Left ventricle myocardium inferior (tissue), 1 donor: ENCODE data around the gene FCER1A. TPM values are rescaled to one million over a fixed set of nuclear protein-coding genes. Genes with fewer than 3 reads are reported as not detected.

Experiments used
- DNase-seq: peaks from one replicate; pipeline ENCODE4 v3.0.0-alpha.2; 2020
- H3K27ac ChIP-seq: fragments of 200-600 bp; replicated peaks from 2 replicates; pipeline ENCODE4 v1.8.0; 2021
- H3K27me3 ChIP-seq: fragments of 200-600 bp; 2 replicates; pipeline ENCODE4 v1.8.0; 2021; ENCODE audit warnings: low read depth
- H3K36me3 ChIP-seq: fragments of 200-600 bp; 2 replicates; pipeline ENCODE4 v1.8.0; 2021
- H3K4me1 ChIP-seq: fragments of 200-600 bp; 2 replicates; pipeline ENCODE4 v1.8.0; 2021
- H3K4me3 ChIP-seq: fragments of 200-600 bp; 2 replicates; pipeline ENCODE4 v1.8.0; 2021; ENCODE audit warnings: mild to moderate bottlenecking, moderate library complexity
- H3K9me3 ChIP-seq: fragments of 200-600 bp; replicated peaks from 2 replicates; pipeline ENCODE4 v1.8.0; 2021
- CTCF ChIP-seq: fragments of 200-600 bp; IDR thresholded peaks from 2 replicates; pipeline ENCODE4 v1.8.0; 2021; ENCODE audit warnings: antibody characterized with exemption, mild to moderate bottlenecking, borderline replicate concordance
- intact Hi-C: fragments of 100-400 bp; cut with micrococcal nuclease; formaldehyde crosslinking; loops from one replicate; pipeline ENCODE4 v1.11.0; 2022
- total RNA-seq: library from RNA; stranded (reverse); fragmentation: NEBNext Ultra II Directional; extraction: Animal tissue kit (Norgen Biotek cat#: 25700); gene quantifications from one replicate; pipeline ENCODE4 v1.2.1, GENCODE V29; 2021
- donor health status: DM: no; HTN: yes; CAD: no; lungs with severe emphysema.

The FCER1A gene
- total RNA-seq, 1 donor from 2014 or later: 0.96 TPM

- H3K9me3 ChIP-seq: peaks cover 5% of the 10 kb centered on the region
Observed at GRCh38 chr1:159275891-159276290, 26.2 kb upstream of the FCER1A start.

GRCh38 chr1:159279773-159280172 lies 22.4 kb upstream of the FCER1A start:
- no peaks in the 10 kb centered on the region for H3K9me3 ChIP-seq

More at GRCh38 chr1:159275891-159276290, 26.2 kb upstream of the FCER1A start:
- Histone ChIP-seq H3K27me3 (no peaks in the 10 kb centered on the region), H3K36me3 (no peaks in the 10 kb centered on the region), H3K4me3 (no peak overlapping the region), H3K4me1 (no peaks in the 10 kb centered on the region), H3K27ac (no peak overlapping the region)
- intact Hi-C loops: no loop called here
- no peak for DNase-seq
- no peak for TF ChIP-seq CTCF

DNA sequence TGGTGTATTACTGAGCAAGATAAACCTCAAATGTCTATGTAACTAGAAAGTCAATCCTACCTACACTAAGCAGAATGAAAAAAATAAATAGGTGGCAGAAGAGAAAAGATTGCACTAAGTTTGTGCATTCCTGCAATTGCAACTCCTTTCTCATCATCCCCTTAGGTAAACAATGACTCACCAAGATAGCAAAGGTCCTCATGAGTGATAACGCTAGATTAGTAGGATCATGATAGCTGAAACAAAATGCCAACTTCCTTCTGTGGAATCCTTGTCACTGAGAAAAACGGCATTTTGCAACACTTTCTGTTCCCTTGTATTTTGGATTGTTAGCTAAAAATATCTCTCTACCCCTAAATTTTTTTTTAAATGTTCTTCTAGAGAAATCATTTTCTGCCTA lies 20.0 kb upstream of the FCER1A start:
- no peak for TF ChIP-seq CTCF
- Histone ChIP-seq H3K4me1 (no peaks in the 10 kb centered on the region), H3K4me3 (no peak overlapping the region), H3K9me3 (no peaks in the 10 kb centered on the region), H3K27me3 (no peaks in the 10 kb centered on the region), H3K27ac (no peak overlapping the region), H3K36me3 (no peaks in the 10 kb centered on the region)
- intact Hi-C loops: no loop called here
- no peak for DNase-seq

More at GRCh38 chr1:159279773-159280172, 22.4 kb upstream of the FCER1A start:
- H3K4me1 ChIP-seq: no peaks in the 10 kb centered on the region
- intact Hi-C loops: no loop called here
- no peaks in the 10 kb centered on the region for H3K27me3 ChIP-seq
- H3K36me3 ChIP-seq: no peaks in the 10 kb centered on the region
- TF ChIP-seq CTCF: no peak
- no peak overlapping the region for H3K4me3 ChIP-seq
- DNase-seq: no peak
- H3K27ac ChIP-seq: no peak overlapping the region

GRCh38 chr1:159289060-159289459 lies 13.1 kb upstream of the FCER1A start:
- intact Hi-C loops: no loop called here
- no peak overlapping the region for H3K27ac ChIP-seq
- H3K4me1 ChIP-seq: no peaks in the 10 kb centered on the region
- no peaks in the 10 kb centered on the region for H3K27me3 ChIP-seq
- no peaks in the 10 kb centered on the region for H3K9me3 ChIP-seq
- no peak for DNase-seq
- no peak overlapping the region for H3K4me3 ChIP-seq
- no peaks in the 10 kb centered on the region for H3K36me3 ChIP-seq
- TF ChIP-seq CTCF: no peak

DNA sequence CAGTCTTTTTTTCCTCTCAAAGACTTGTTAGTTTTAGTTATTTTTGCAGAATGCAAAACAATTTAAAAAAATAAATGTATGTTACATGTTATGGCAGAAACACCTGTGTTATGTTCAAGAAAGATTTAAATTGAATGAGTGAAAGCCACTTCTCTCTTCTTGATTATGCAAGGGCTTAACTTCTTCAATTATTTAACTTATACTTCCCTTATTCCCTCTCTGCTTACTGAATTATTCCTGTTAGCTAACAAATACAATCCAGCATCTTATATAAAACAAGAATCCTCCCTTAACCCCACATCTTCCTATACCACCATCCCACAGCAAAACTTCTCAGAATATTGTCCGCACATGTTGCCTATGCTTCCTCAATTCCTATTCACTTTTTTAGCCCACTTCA lies 10.7 kb upstream of the FCER1A start:
- intact Hi-C loops: no loop called here
- Histone ChIP-seq H3K36me3 (no peaks in the 10 kb centered on the region), H3K4me1 (no peaks in the 10 kb centered on the region), H3K9me3 (no peaks in the 10 kb centered on the region), H3K27ac (no peak overlapping the region), H3K4me3 (no peak overlapping the region), H3K27me3 (no peaks in the 10 kb centered on the region)
- DNase-seq: no peak
- no peak for TF ChIP-seq CTCF
